ENCODE results near the gene MEIS1.

MEIS1 gene

GRCh38 chr2:66535574-66536289 is 100.8 kb downstream of the MEIS1 start:
- DNase-seq (ENCODE audit: low read depth) = no peak

- DNase-seq (ENCODE audit: low read depth) = no peak
Measured at GRCh38 chr2:66536290-66536673, 101.4 kb downstream of the MEIS1 start.

GRCh38 chr2:66536997-66537396 is 102.1 kb downstream of the MEIS1 start:
- no peak for DNase-seq (ENCODE audit: low read depth)

GRCh38 chr2:66538291-66538690 is 103.4 kb downstream of the MEIS1 start:
- DNase-seq (ENCODE audit: low read depth) = no peak

- DNase-seq (ENCODE audit: low read depth) = no peak
Measured at GRCh38 chr2:66539452-66539851, 104.5 kb downstream of the MEIS1 start.

GRCh38 chr2:66541646-66542045 is 106.7 kb downstream of the MEIS1 start:
- no peak for DNase-seq (ENCODE audit: low read depth)

- no peak for DNase-seq (ENCODE audit: low read depth)
Measured at GRCh38 chr2:66543257-66543767, 108.4 kb downstream of the MEIS1 start.

GRCh38 chr2:66544258-66544657 is 109.3 kb downstream of the MEIS1 start:
- DNase-seq (ENCODE audit: low read depth) = no peak

- no peak for DNase-seq (ENCODE audit: low read depth)
Measured at GRCh38 chr2:66545258-66545657, 110.3 kb downstream of the MEIS1 start.

GRCh38 chr2:66547118-66547517 is 112.2 kb downstream of the MEIS1 start:
- no peak for DNase-seq (ENCODE audit: low read depth)

GRCh38 chr2:66547887-66548286 is 113.0 kb downstream of the MEIS1 start:
- no peak for DNase-seq (ENCODE audit: low read depth)

- no peak for DNase-seq (ENCODE audit: low read depth)
Measured at GRCh38 chr2:66548422-66548821, 113.5 kb downstream of the MEIS1 start.

- DNase-seq (ENCODE audit: low read depth) = no peak
Measured at GRCh38 chr2:66550826-66551225, 115.9 kb downstream of the MEIS1 start.

- DNase-seq (ENCODE audit: low read depth) = no peak
Measured at GRCh38 chr2:66553370-66553769, 118.4 kb downstream of the MEIS1 start.

- DNase-seq (ENCODE audit: low read depth) = no peak
Measured at GRCh38 chr2:66555091-66555490, 120.2 kb downstream of the MEIS1 start.

GRCh38 chr2:66555501-66556324 is 120.8 kb downstream of the MEIS1 start:
- DNase-seq (ENCODE audit: low read depth) = no peak

- no peak for DNase-seq (ENCODE audit: low read depth)
Measured at GRCh38 chr2:66559672-66560071, 124.7 kb downstream of the MEIS1 start.

GRCh38 chr2:66560683-66561082 is 125.8 kb downstream of the MEIS1 start:
- no peak for DNase-seq (ENCODE audit: low read depth)

- DNase-seq (ENCODE audit: low read depth) = no peak
Measured at GRCh38 chr2:66561645-66562303, 126.8 kb downstream of the MEIS1 start.

- DNase-seq (ENCODE audit: low read depth) = no peak
Measured at GRCh38 chr2:66562304-66562685, 127.4 kb downstream of the MEIS1 start.

GRCh38 chr2:66563473-66563872 is 128.5 kb downstream of the MEIS1 start:
- no peak for DNase-seq (ENCODE audit: low read depth)

- DNase-seq (ENCODE audit: low read depth) = no peak
Measured at GRCh38 chr2:66565291-66565690, 130.4 kb downstream of the MEIS1 start.
